WTC11 (cell line): ENCODE results near the gene INO80. TPM values are rescaled to one million over a fixed set of nuclear protein-coding genes. Genes with fewer than 3 reads are reported as not detected.

Source experiments
- ATAC-seq: fragments of 200-7000 bp; cut with Tn5 transposase; 2 replicates; pipeline ENCODE4 v1.10.0; 2021; ENCODE audit warnings: mild to moderate bottlenecking, moderate library complexity
- CTCF ChIA-PET: fragments of 300-600 bp; sonication (Branson Sonifier 250); formaldehyde crosslinking; loops from one replicate; lab custom pipeline; 2021; ENCODE audit warnings: antibody characterized with exemption; lab: Charles Lee
- POLR2A ChIA-PET: fragments of 350-600 bp; sonication (Branson Sonifier 250); formaldehyde crosslinking; loops from one replicate; lab custom pipeline; 2021; ENCODE audit warnings: antibody characterized with exemption; lab: Charles Lee
- DNase-seq: peaks from one replicate; pipeline ENCODE4 v3.0.0; 2021; ENCODE audit warnings: low spot score
- H3K27ac Mint-ChIP-seq: 2 replicates; pipeline ENCODE4 v1.8.0; 2021; ENCODE audit warnings: mixed read lengths
- H3K27me3 Mint-ChIP-seq: 2 replicates; pipeline ENCODE4 v1.8.0; 2021; ENCODE audit warnings: low read depth, mild to moderate bottlenecking, moderate library complexity, mixed read lengths
- H3K36me3 Mint-ChIP-seq: 2 replicates; pipeline ENCODE4 v1.8.0; 2021; ENCODE audit warnings: mixed read lengths
- H3K4me1 Mint-ChIP-seq: 2 replicates; pipeline ENCODE4 v1.8.0; 2022; ENCODE audit warnings: mixed read lengths
- H3K4me3 Mint-ChIP-seq: 2 replicates; pipeline ENCODE4 v1.8.0; 2021; ENCODE audit warnings: mild to moderate bottlenecking, moderate library complexity, mixed read lengths
- H3K9me3 Mint-ChIP-seq: 2 replicates; pipeline ENCODE4 v1.8.0; 2021; ENCODE audit warnings: mixed read lengths
- ARID4B ChIP-seq: sonication (generic); formaldehyde crosslinking; IDR thresholded peaks from 2 replicates; pipeline ENCODE4 v1.8.0; 2023; ENCODE audit warnings: missing genetic modification reagents, mild to moderate bottlenecking, borderline replicate concordance
- ATF3 ChIP-seq: sonication (generic); formaldehyde crosslinking; conservative IDR thresholded peaks from 2 replicates; pipeline ENCODE4 v1.8.1; 2022; ENCODE audit warnings: mild to moderate bottlenecking, missing genetic modification reagents
- CDX4 ChIP-seq: fragments of 250-450 bp; sonication (Bioruptor Pico); IDR thresholded peaks from 2 replicates; pipeline ENCODE4 v1.9.0; 2021; ENCODE audit warnings: moderate library complexity, mild to moderate bottlenecking, inconsistent platforms, borderline replicate concordance
- E2F1 ChIP-seq: sonication (generic); formaldehyde crosslinking; IDR thresholded peaks from 2 replicates; pipeline ENCODE4 v1.8.0; 2022; ENCODE audit warnings: mild to moderate bottlenecking, missing genetic modification reagents
- FOXK1 ChIP-seq: sonication (generic); formaldehyde crosslinking; IDR thresholded peaks from 2 replicates; pipeline ENCODE4 v1.8.0; 2022; ENCODE audit warnings: mild to moderate bottlenecking, moderate library complexity, missing genetic modification reagents
- GABPB1 ChIP-seq: sonication (generic); formaldehyde crosslinking; IDR thresholded peaks from 2 replicates; pipeline ENCODE4 v1.8.1; 2023; ENCODE audit warnings: mild to moderate bottlenecking, missing genetic modification reagents
- GRHL2 ChIP-seq: fragments of 250-450 bp; sonication (Bioruptor Pico); IDR thresholded peaks from 2 replicates; pipeline ENCODE4 v1.8.0; 2022; ENCODE audit warnings: mild to moderate bottlenecking, moderate library complexity; ENCODE audit not compliant: insufficient replicate concordance, severe bottlenecking
- IRF2 ChIP-seq: sonication (generic); formaldehyde crosslinking; IDR thresholded peaks from 2 replicates; pipeline ENCODE4 v1.8.0; 2022; ENCODE audit warnings: low read depth, missing genetic modification reagents, borderline replicate concordance
- NFYB ChIP-seq: sonication (generic); formaldehyde crosslinking; conservative IDR thresholded peaks from 2 replicates; pipeline ENCODE4 v1.8.0; 2022; ENCODE audit warnings: low read depth, missing genetic modification reagents
- RORB ChIP-seq: fragments of 250-450 bp; sonication (Bioruptor Pico); IDR thresholded peaks from 2 replicates; pipeline ENCODE4 v1.9.0; 2021; ENCODE audit warnings: mild to moderate bottlenecking
- SMAD3 ChIP-seq: sonication (generic); formaldehyde crosslinking; IDR thresholded peaks from 2 replicates; pipeline ENCODE4 v1.8.0; 2022; ENCODE audit warnings: missing genetic modification reagents, mild to moderate bottlenecking, borderline replicate concordance
- SP1 ChIP-seq: sonication (generic); formaldehyde crosslinking; conservative IDR thresholded peaks from 2 replicates; pipeline ENCODE4 v1.8.1; 2022; ENCODE audit warnings: missing genetic modification reagents
- STAT6 ChIP-seq: sonication (generic); formaldehyde crosslinking; conservative IDR thresholded peaks from 2 replicates; pipeline ENCODE4 v1.8.1; 2023; ENCODE audit warnings: mild to moderate bottlenecking, low read depth, missing genetic modification reagents, moderate library complexity
- TP53 ChIP-seq: sonication (generic); formaldehyde crosslinking; IDR thresholded peaks from 2 replicates; pipeline ENCODE4 v1.8.1; 2023; ENCODE audit warnings: mild to moderate bottlenecking, missing genetic modification reagents
- ZNF219 ChIP-seq: sonication (generic); formaldehyde crosslinking; IDR thresholded peaks from 2 replicates; pipeline ENCODE4 v1.8.0; 2023; ENCODE audit warnings: missing genetic modification reagents, mild to moderate bottlenecking, borderline replicate concordance
- ZNF396 ChIP-seq: fragments of 250-450 bp; sonication (Bioruptor Pico); IDR thresholded peaks from 2 replicates; pipeline ENCODE4 v1.8.0; 2021; ENCODE audit warnings: mild to moderate bottlenecking, moderate library complexity, borderline replicate concordance
- ZNF416 ChIP-seq: fragments of 250-450 bp; sonication (Bioruptor Pico); IDR thresholded peaks from 2 replicates; pipeline ENCODE4 v1.9.0; 2021; ENCODE audit warnings: mild to moderate bottlenecking, inconsistent platforms
- ZNF671 ChIP-seq: fragments of 250-450 bp; sonication (Bioruptor Pico); IDR thresholded peaks from 2 replicates; pipeline ENCODE4 v1.8.0; 2021; ENCODE audit warnings: mild to moderate bottlenecking
- total RNA-seq: library from RNA; stranded (reverse); gene quantifications from 3 replicates; pipeline ENCODE4 v1.2.3, GENCODE V29; 2021

The INO80 gene
- total RNA-seq, 1 experiment from 2014 or later: 20.6 TPM

- TF ChIP-seq CDX4 (CRISPR knock-in tag) (no peak), ZNF416 (CRISPR knock-in tag) (no peak), ZNF219 (no peak), IRF2 (CRISPR knock-in tag) (no peak), ATF3 (no peak), TP53 (CRISPR knock-in tag) (no peak), GRHL2 (no peak), RORB (CRISPR knock-in tag) (no peak), ZNF671 (no peak), SP1 (CRISPR knock-in tag) (no peak), NFYB (no peak), SMAD3 (CRISPR knock-in tag) (no peak)
Measured at GRCh38 chr15:40932156-40932555, 183.9 kb downstream of the INO80 start (continued).

- ATAC-seq: no peak
- H3K27me3 Mint-ChIP-seq: peaks cover 76% of the 10 kb centered on the region
- TF ChIP-seq GABPB1 (CRISPR knock-in tag) (no peak), E2F1 (CRISPR knock-in tag) (no peak), STAT6 (CRISPR knock-in tag) (no peak), GRHL2 (no peak), TP53 (CRISPR knock-in tag) (no peak)
- peak overlapping the region; percentile 80 for H3K4me3 Mint-ChIP-seq
- no peak overlapping the region for H3K27ac Mint-ChIP-seq
- ChIA-PET POLR2A (interaction anchor here (1.1 to 8.7 kb wide), 5 partner anchors 10 to 28 kb away, joined by 3 to 73 read pairs (median 17); partner anchors contain the start of gene CHAC1), CTCF (interaction anchor here (0.5 to 10.6 kb wide), 26 partner anchors 8 to 603 kb away, joined by 3 to 203 read pairs (median 8); partner anchors contain the start of genes CHAC1, RHOV, SPINT1 and VPS18)
- peaks cover 22% of the 10 kb centered on the region for H3K4me1 Mint-ChIP-seq
- no peaks in the 10 kb centered on the region for H3K9me3 Mint-ChIP-seq
- no peak for DNase-seq
- no peaks in the 10 kb centered on the region for H3K36me3 Mint-ChIP-seq
Measured at GRCh38 chr15:40931300-40932142, 184.6 kb downstream of the INO80 start.

GRCh38 chr15:40930430-40931299, 185.4 kb downstream of the INO80 start:
- Mint-ChIP-seq H3K36me3 (no peaks in the 10 kb centered on the region), H3K4me3 (peak overlapping the region; percentile 80), H3K27ac (no peak overlapping the region), H3K4me1 (peaks cover 25% of the 10 kb centered on the region), H3K9me3 (no peaks in the 10 kb centered on the region), H3K27me3 (peaks cover 84% of the 10 kb centered on the region)
- ATAC-seq (peak; percentile 4), DNase-seq (peak; percentile 89)
- ChIA-PET CTCF (interaction anchor here (0.5 to 10.6 kb wide), 45 partner anchors 9 to 1148 kb away, joined by 3 to 203 read pairs (median 5); partner anchors contain the start of genes CHAC1, CHP1, FSIP1 and NUSAP1), POLR2A (interaction anchor here (0.6 to 8.7 kb wide), 9 partner anchors 11 to 186 kb away, joined by 3 to 73 read pairs (median 6); partner anchors contain the start of gene CHAC1)
- TF ChIP-seq FOXK1 (CRISPR knock-in tag): peak; percentile 63; the same call in 1 of the 2 replicates
- TF ChIP-seq ARID4B (CRISPR knock-in tag): no peak
- no peak for TF ChIP-seq ZNF396 (CRISPR knock-in tag)
- TF ChIP-seq STAT6 (CRISPR knock-in tag): no peak
